Hematopoietic multipotent progenitor cell treated with erythropoietin and hydrocortisone succinate and interleukin-3 and kit ligand, for 6 days (in vitro differentiated cells): ENCODE data around the gene VPS52.
"Not testable (repeated sequence)": the region's sequence is repeated elsewhere in the genome, so short reads cannot be mapped to it uniquely, and the experiment has no call there.

ENCODE experiments used
- DNase-seq: peaks from one replicate; pipeline ENCODE4 v3.0.0-alpha.2; 2015

VPS52 gene

GRCh38 chr6:33248932-33249731, 22.5 kb downstream of the VPS52 start:
- peak; percentile 100 for DNase-seq

- no peak for DNase-seq
Observed at GRCh38 chr6:33248643-33248931, 23.1 kb downstream of the VPS52 start.

- peak; percentile 96 for DNase-seq
Observed at GRCh38 chr6:33247977-33248642, 23.6 kb downstream of the VPS52 start.

- DNase-seq: no peak
Observed at GRCh38 chr6:33243476-33243875, 28.2 kb downstream of the VPS52 start.

- no peak for DNase-seq
Observed at GRCh38 chr6:33241968-33242367, 29.7 kb downstream of the VPS52 start.

GRCh38 chr6:33237741-33238140, 33.9 kb downstream of the VPS52 start:
- no peak for DNase-seq

GRCh38 chr6:33236852-33237251, 34.8 kb downstream of the VPS52 start:
- DNase-seq: no peak

GRCh38 chr6:33236328-33236727, 35.3 kb downstream of the VPS52 start:
- DNase-seq: peak; percentile 55

GRCh38 chr6:33235221-33235634, 36.4 kb downstream of the VPS52 start:
- no peak for DNase-seq

GRCh38 chr6:33226503-33227120, 45.1 kb downstream of the VPS52 start:
- DNase-seq: not testable (repeated sequence)

GRCh38 chr6:33217681-33218080, 54.0 kb downstream of the VPS52 start:
- DNase-seq: no peak

GRCh38 chr6:33217246-33217645, 54.4 kb downstream of the VPS52 start:
- DNase-seq: no peak

GRCh38 chr6:33216117-33216649, 55.5 kb downstream of the VPS52 start:
- no peak for DNase-seq

- DNase-seq: no peak
Observed at GRCh38 chr6:33215271-33216116, 56.2 kb downstream of the VPS52 start.

GRCh38 chr6:33213989-33214335, 57.7 kb downstream of the VPS52 start:
- no peak for DNase-seq

- peak; percentile 39 for DNase-seq
Observed at GRCh38 chr6:33213166-33213988, 58.3 kb downstream of the VPS52 start.

- no peak for DNase-seq
Observed at GRCh38 chr6:33212857-33213165, 58.9 kb downstream of the VPS52 start.

- no peak for DNase-seq
Observed at GRCh38 chr6:33211666-33212422, 59.8 kb downstream of the VPS52 start.

GRCh38 chr6:33211136-33211535, 60.5 kb downstream of the VPS52 start:
- no peak for DNase-seq

- DNase-seq: no peak
Observed at GRCh38 chr6:33209856-33210255, 61.8 kb downstream of the VPS52 start.
